ENCODE data around the gene ELL. TPM values are rescaled to one million over a fixed set of nuclear protein-coding genes. Genes with fewer than 3 reads are reported as not detected.

The ELL gene
- total and polyA plus RNA-seq, 9 of the 15 experiments (the other 6 are each of a cell fraction or from before 2014, with no cell fraction given): 0.24 to 22.5 (median 4.1) TPM

- TF ChIP-seq POLR3A (IDR thresholded peaks at IDR 0.05; ENCODE audit: borderline replicate concordance, extremely low read depth, insufficient read depth, insufficient read length): no peak
- no peak for TF ChIP-seq ZNF639 (CRISPR knock-in tag; conservative IDR thresholded peaks at IDR 0.05 in 1 of 2, IDR thresholded peaks at IDR 0.05 in 1 of 2)
- no peak for TF ChIP-seq ZFPM2 (CRISPR knock-in tag; IDR thresholded peaks at IDR 0.05)
- no peak for TF ChIP-seq ZNF407 (IDR thresholded peaks at IDR 0.05; ENCODE audit: low read depth)
- no peak for TF ChIP-seq SMARCB1 (IDR thresholded peaks at IDR 0.05; ENCODE audit: insufficient read length, low read depth)
- peak; percentile 31 for TF ChIP-seq HNRNPH1 (optimal IDR thresholded peaks at IDR 0.05; ENCODE audit: low read depth, low read length)
- TF ChIP-seq LCOR (CRISPR knock-in tag; IDR thresholded peaks at IDR 0.05): peak; percentile 65; the same call in 1 of the 2 replicates
- TF ChIP-seq ZNF354B (CRISPR knock-in tag; IDR thresholded peaks at IDR 0.05): no peak
- TF ChIP-seq IRF2 (CRISPR knock-in tag; IDR thresholded peaks at IDR 0.05): no peak
- no peak for TF ChIP-seq RFX5 (IDR thresholded peaks at IDR 0.05; ENCODE audit: low read depth, low read length)
- no peak for TF ChIP-seq ARID3B (CRISPR knock-in tag; IDR thresholded peaks at IDR 0.05; ENCODE audit: borderline replicate concordance)
- TF ChIP-seq CEBPG (CRISPR knock-in tag; IDR thresholded peaks at IDR 0.05): no peak
- TF ChIP-seq CEBPG (tag; conservative IDR thresholded peaks at IDR 0.05 in 1 of 2, IDR thresholded peaks at IDR 0.05 in 1 of 2): no peak
- no peak for TF ChIP-seq DACH1 (IDR thresholded peaks at IDR 0.05; ENCODE audit: partially characterized antibody)
Observed at GRCh38 chr19:18433015-18433691, 88.7 kb downstream of the ELL start (continued).
